Activated CD8-positive, alpha-beta memory T cell treated with anti-CD3 and anti-CD28 coated beads, Interleukin-2, amount 10 ng/mL, durations not matched to agents 7 days and 5 days (primary cell): ENCODE measurements around the gene CCDC167. TPM values are rescaled to one million over a fixed set of nuclear protein-coding genes. Genes with fewer than 3 reads are reported as not detected.

Experiments used
- ATAC-seq: fragments of 150-1000 bp; cut with Tn5 transposase; one replicate; pipeline ENCODE4 v1.10.0; 2021; ENCODE audit warnings: moderate library complexity
- CTCF ChIA-PET: fragments of 350-600 bp; sonication (Branson Sonifier 250); formaldehyde crosslinking; loops from one replicate; lab custom pipeline; 2021; ENCODE audit warnings: antibody characterized with exemption; lab: Charles Lee
- DNase-seq: peaks from one replicate; pipeline ENCODE4 v3.0.0-alpha.2; 2020
- H3K27ac Mint-ChIP-seq: one replicate; pipeline ENCODE4 v1.8.0; 2021; ENCODE audit warnings: mild to moderate bottlenecking, mixed read lengths
- H3K27me3 Mint-ChIP-seq: one replicate; pipeline ENCODE4 v1.8.0; 2021; ENCODE audit warnings: mixed read lengths
- H3K36me3 Mint-ChIP-seq: one replicate; pipeline ENCODE4 v1.8.0; 2021; ENCODE audit warnings: mild to moderate bottlenecking, mixed read lengths
- H3K4me1 Mint-ChIP-seq: one replicate; pipeline ENCODE4 v1.8.0; 2021; ENCODE audit warnings: mixed read lengths
- H3K4me3 Mint-ChIP-seq: one replicate; pipeline ENCODE4 v1.8.0; 2021; ENCODE audit warnings: mild to moderate bottlenecking, moderate library complexity, mixed read lengths
- H3K9me3 Mint-ChIP-seq: one replicate; pipeline ENCODE4 v1.8.0; 2022; ENCODE audit warnings: low read depth, mixed read lengths
- total RNA-seq, 2 experiments: library from RNA; stranded (reverse); gene quantifications; one replicate each; pipeline ENCODE4 v1.2.3, GENCODE V29; 2021

CCDC167 gene
- total RNA-seq, 2 experiments from 2014 or later = 73.8 to 83.4 TPM

GRCh38 chr6:37524025-37524969 lies 24.6 kb upstream of the CCDC167 start:
- no peak for DNase-seq
- peaks cover 21% of the 10 kb centered on the region for H3K4me1 Mint-ChIP-seq
- H3K4me3 Mint-ChIP-seq = no peak overlapping the region
- H3K9me3 Mint-ChIP-seq = no peaks in the 10 kb centered on the region
- peaks cover 7% of the 10 kb centered on the region for H3K27me3 Mint-ChIP-seq
- CTCF ChIA-PET = no interaction called here
- H3K27ac Mint-ChIP-seq = no peak overlapping the region
- no peaks in the 10 kb centered on the region for H3K36me3 Mint-ChIP-seq
- ATAC-seq = no peak

GRCh38 chr6:37523412-37523811 lies 23.7 kb upstream of the CCDC167 start:
- H3K36me3 Mint-ChIP-seq = no peaks in the 10 kb centered on the region
- DNase-seq (no peak), ATAC-seq (no peak)
- H3K4me1 Mint-ChIP-seq = peaks cover 26% of the 10 kb centered on the region
- H3K9me3 Mint-ChIP-seq = no peaks in the 10 kb centered on the region
- CTCF ChIA-PET = no interaction called here
- H3K27ac Mint-ChIP-seq = no peak overlapping the region
- H3K27me3 Mint-ChIP-seq = peaks cover 7% of the 10 kb centered on the region
- no peak overlapping the region for H3K4me3 Mint-ChIP-seq

- CTCF ChIA-PET = no interaction called here
- peaks cover 31% of the 10 kb centered on the region for H3K4me1 Mint-ChIP-seq
These were observed 23.1 kb upstream of the CCDC167 start for GRCh38 chr6:37522836-37523235.

GRCh38 chr6:37521674-37522073 lies 22.0 kb upstream of the CCDC167 start:
- H3K9me3 Mint-ChIP-seq = no peaks in the 10 kb centered on the region
- CTCF ChIA-PET = interaction anchor here (0.6 kb wide), 1 partner anchor 270 kb away, joined by 4 read pairs; no protein-coding TSS in a partner anchor
- H3K4me1 Mint-ChIP-seq = peaks cover 43% of the 10 kb centered on the region
- H3K36me3 Mint-ChIP-seq = no peaks in the 10 kb centered on the region
- ATAC-seq (no peak), DNase-seq (no peak)
- H3K4me3 Mint-ChIP-seq = no peak overlapping the region
- H3K27ac Mint-ChIP-seq = no peak overlapping the region
- peaks cover under 1% of the 10 kb centered on the region for H3K27me3 Mint-ChIP-seq

More at GRCh38 chr6:37522836-37523235, 23.1 kb upstream of the CCDC167 start:
- peaks cover 7% of the 10 kb centered on the region for H3K27me3 Mint-ChIP-seq
- no peaks in the 10 kb centered on the region for H3K9me3 Mint-ChIP-seq
- no peaks in the 10 kb centered on the region for H3K36me3 Mint-ChIP-seq
- H3K27ac Mint-ChIP-seq = no peak overlapping the region
- DNase-seq = no peak
- no peak overlapping the region for H3K4me3 Mint-ChIP-seq
- no peak for ATAC-seq

- H3K27ac Mint-ChIP-seq = no peak overlapping the region
- CTCF ChIA-PET = no interaction called here
- no peaks in the 10 kb centered on the region for H3K36me3 Mint-ChIP-seq
These were observed 21.2 kb upstream of the CCDC167 start for GRCh38 chr6:37520926-37521325.

GRCh38 chr6:37519461-37519860 lies 19.8 kb upstream of the CCDC167 start:
- CTCF ChIA-PET = interaction anchor here (7.8 kb wide), 1 partner anchor 16 kb away, joined by 79 read pairs; the partner anchor contains the start of gene CCDC167
- Mint-ChIP-seq H3K27me3 (no peaks in the 10 kb centered on the region), H3K36me3 (no peaks in the 10 kb centered on the region), H3K27ac (no peak overlapping the region), H3K4me3 (no peak overlapping the region), H3K9me3 (no peaks in the 10 kb centered on the region), H3K4me1 (peaks cover 65% of the 10 kb centered on the region)
- ATAC-seq = no peak
- DNase-seq = no peak

More at GRCh38 chr6:37520926-37521325, 21.2 kb upstream of the CCDC167 start:
- no peaks in the 10 kb centered on the region for H3K9me3 Mint-ChIP-seq
- ATAC-seq (no peak), DNase-seq (no peak)
- peaks cover 50% of the 10 kb centered on the region for H3K4me1 Mint-ChIP-seq
- no peak overlapping the region for H3K4me3 Mint-ChIP-seq
- no peaks in the 10 kb centered on the region for H3K27me3 Mint-ChIP-seq

- CTCF ChIA-PET = interaction anchor here (1.4 to 7.8 kb wide), 3 partner anchors 14 to 48 kb away, joined by 4 to 79 read pairs (median 7); partner anchors contain the start of gene CCDC167
- peak overlapping the region; percentile 90 for H3K27ac Mint-ChIP-seq
- no peak overlapping the region for H3K4me3 Mint-ChIP-seq
- ATAC-seq (no peak), DNase-seq (no peak)
- peaks cover 72% of the 10 kb centered on the region for H3K4me1 Mint-ChIP-seq
- no peaks in the 10 kb centered on the region for H3K36me3 Mint-ChIP-seq
- H3K27me3 Mint-ChIP-seq = no peaks in the 10 kb centered on the region
- H3K9me3 Mint-ChIP-seq = no peaks in the 10 kb centered on the region
These were observed 18.4 kb upstream of the CCDC167 start for GRCh38 chr6:37518116-37518515.

- Mint-ChIP-seq H3K27me3 (no peaks in the 10 kb centered on the region), H3K4me1 (peaks cover 70% of the 10 kb centered on the region), H3K9me3 (no peaks in the 10 kb centered on the region), H3K4me3 (peak overlapping the region; percentile 27), H3K27ac (peak overlapping the region; percentile 90), H3K36me3 (no peaks in the 10 kb centered on the region)
- CTCF ChIA-PET = interaction anchor here (0.9 to 7.8 kb wide), 7 partner anchors 14 to 50 kb away, joined by 3 to 79 read pairs (median 4); partner anchors contain the start of gene CCDC167
- DNase-seq (peak; percentile 90), ATAC-seq (peak; percentile 66)
These were observed 17.7 kb upstream of the CCDC167 start for GRCh38 chr6:37517411-37517812.

GRCh38 chr6:37516920-37517405 lies 17.3 kb upstream of the CCDC167 start:
- H3K4me1 Mint-ChIP-seq = peaks cover 67% of the 10 kb centered on the region
- no peaks in the 10 kb centered on the region for H3K9me3 Mint-ChIP-seq
- H3K27me3 Mint-ChIP-seq = no peaks in the 10 kb centered on the region
- peak overlapping the region; percentile 66 for H3K4me3 Mint-ChIP-seq
- H3K36me3 Mint-ChIP-seq = no peaks in the 10 kb centered on the region
- CTCF ChIA-PET = interaction anchor here (0.8 to 7.8 kb wide), 8 partner anchors 13 to 50 kb away, joined by 3 to 79 read pairs (median 4); partner anchors contain the start of gene CCDC167
- ATAC-seq = peak; percentile 24
- peak overlapping the region; percentile 90 for H3K27ac Mint-ChIP-seq
- DNase-seq = peak; percentile 52

- Mint-ChIP-seq H3K36me3 (no peaks in the 10 kb centered on the region), H3K4me1 (peaks cover 60% of the 10 kb centered on the region), H3K4me3 (peak overlapping the region; percentile 66), H3K9me3 (no peaks in the 10 kb centered on the region), H3K27ac (peak overlapping the region; percentile 90), H3K27me3 (no peaks in the 10 kb centered on the region)
- ATAC-seq (peak; percentile 80), DNase-seq (peak; percentile 93)
- CTCF ChIA-PET = interaction anchor here (0.6 to 7.8 kb wide), 9 partner anchors 13 to 49 kb away, joined by 3 to 79 read pairs (median 3); partner anchors contain the start of gene CCDC167
These were observed 16.6 kb upstream of the CCDC167 start for GRCh38 chr6:37516076-37516919.

- CTCF ChIA-PET = interaction anchor here (0.6 to 7.8 kb wide), 4 partner anchors 12 to 48 kb away, joined by 3 to 79 read pairs (median 5); partner anchors contain the start of gene CCDC167
- peak overlapping the region; percentile 66 for H3K4me3 Mint-ChIP-seq
- H3K36me3 Mint-ChIP-seq = no peaks in the 10 kb centered on the region
- no peak for DNase-seq
- H3K27me3 Mint-ChIP-seq = no peaks in the 10 kb centered on the region
- peaks cover 54% of the 10 kb centered on the region for H3K4me1 Mint-ChIP-seq
- peak overlapping the region; percentile 90 for H3K27ac Mint-ChIP-seq
- H3K9me3 Mint-ChIP-seq = no peaks in the 10 kb centered on the region
- no peak for ATAC-seq
These were observed 16.0 kb upstream of the CCDC167 start for GRCh38 chr6:37515712-37516075.

GRCh38 chr6:37514837-37515236 lies 15.1 kb upstream of the CCDC167 start:
- CTCF ChIA-PET = interaction anchor here (7.8 kb wide), 1 partner anchor 11 kb away, joined by 79 read pairs; the partner anchor contains the start of gene CCDC167
- ATAC-seq (no peak), DNase-seq (no peak)
- Mint-ChIP-seq H3K36me3 (no peaks in the 10 kb centered on the region), H3K4me1 (peaks cover 51% of the 10 kb centered on the region), H3K27ac (peak overlapping the region; percentile 90), H3K9me3 (no peaks in the 10 kb centered on the region), H3K4me3 (peak overlapping the region; percentile 66), H3K27me3 (no peaks in the 10 kb centered on the region)
